Activated T-cell treated with anti-CD3 and anti-CD28 coated beads, Interleukin-2, amount 50 U/mL, for 72 hours (primary cell): ENCODE data around the gene PIPOX. TPM values are rescaled to one million over a fixed set of nuclear protein-coding genes. Genes with fewer than 3 reads are reported as not detected.

Experiments
- ATAC-seq, 2 donors: fragments of 150-1000 bp; cut with Tn5 transposase; replicated peaks in 1 of 2; 2 replicates each; pipeline ENCODE4 v1.10.0; 2021; ENCODE audit warnings: moderate library complexity in 2 of 2, mild to moderate bottlenecking in 1 of 2
- DNase-seq, 2 donors: peaks; one replicate each; pipeline ENCODE4 v3.0.0; 2021 to 2022; ENCODE audit warnings: mixed read lengths in 1 of 2
- H3K27ac Mint-ChIP-seq: one replicate; pipeline ENCODE4 v1.8.0; 2022; ENCODE audit warnings: mild to moderate bottlenecking, moderate library complexity, mixed read lengths
- H3K27me3 Mint-ChIP-seq: one replicate; pipeline ENCODE4 v1.8.0; 2022; ENCODE audit warnings: low read depth, mixed read lengths
- H3K36me3 Mint-ChIP-seq, 2 donors: one replicate each; pipeline ENCODE4 v1.8.0; 2022; ENCODE audit warnings: mixed read lengths in 2 of 2, mild to moderate bottlenecking in 1 of 2; ENCODE audit not compliant: insufficient read depth in 2 of 2
- H3K4me1 Mint-ChIP-seq: one replicate; pipeline ENCODE4 v1.8.0; 2022; ENCODE audit warnings: low read depth, mixed read lengths
- H3K4me3 Mint-ChIP-seq, 2 donors: one replicate each; pipeline ENCODE4 v1.8.0; 2022; ENCODE audit warnings: mild to moderate bottlenecking in 2 of 2, mixed read lengths in 2 of 2, moderate library complexity in 2 of 2
- H3K9me3 Mint-ChIP-seq, 2 donors: one replicate each; pipeline ENCODE4 v1.8.0; 2022; ENCODE audit warnings: mixed read lengths in 2 of 2
- total RNA-seq, 2 donors: library from RNA; stranded (reverse); gene quantifications; one replicate each; pipeline ENCODE4 v1.2.3, GENCODE V29; 2022

PIPOX gene
- total RNA-seq, 2 donors from 2014 or later: 9.4 to 13.7 TPM

DNA sequence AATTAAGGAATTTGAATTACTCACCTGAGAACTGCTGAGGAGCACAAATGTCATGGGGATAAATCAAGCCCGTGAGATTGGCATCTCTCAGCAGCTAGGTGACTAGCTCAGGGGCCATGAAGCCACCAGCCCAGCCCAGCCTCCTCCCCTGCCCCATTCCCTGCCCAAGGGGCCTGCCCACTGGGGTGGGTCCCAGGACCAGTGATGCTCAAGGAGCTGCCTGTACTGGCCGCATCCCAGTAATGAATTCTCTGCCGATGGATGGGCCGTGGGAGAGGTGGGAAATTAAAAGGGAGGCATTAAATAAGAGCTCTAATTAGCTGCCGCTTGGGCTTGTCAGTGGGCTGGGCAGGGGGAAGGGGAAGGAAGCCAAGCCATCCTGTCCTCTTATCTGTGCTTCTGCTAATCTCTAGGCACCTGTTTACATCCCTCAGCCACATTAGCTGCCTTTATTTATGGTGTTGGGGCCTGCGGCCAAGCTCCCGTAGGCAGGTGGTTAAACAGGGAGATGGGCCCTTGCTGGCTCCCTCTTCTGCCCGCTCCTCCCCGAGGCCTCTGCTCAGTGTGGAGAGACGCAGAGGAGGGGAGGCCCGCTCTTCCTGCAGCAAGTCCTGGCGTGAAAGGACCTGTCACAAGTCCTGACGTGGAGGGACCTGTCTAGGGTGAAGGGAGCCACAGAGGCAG lies 48.8 kb downstream of the PIPOX start:
- Mint-ChIP-seq H3K36me3 (peaks cover 0 to 6% of the 10 kb centered on the region in 2 donors), H3K4me1 (no peaks in the 10 kb centered on the region), H3K9me3 (no peaks in the 10 kb centered on the region), H3K27me3 (no peaks in the 10 kb centered on the region), H3K27ac (no peak overlapping the region), H3K4me3 (no peak overlapping the region)
- no peak for DNase-seq
- ATAC-seq: no peak

DNA sequence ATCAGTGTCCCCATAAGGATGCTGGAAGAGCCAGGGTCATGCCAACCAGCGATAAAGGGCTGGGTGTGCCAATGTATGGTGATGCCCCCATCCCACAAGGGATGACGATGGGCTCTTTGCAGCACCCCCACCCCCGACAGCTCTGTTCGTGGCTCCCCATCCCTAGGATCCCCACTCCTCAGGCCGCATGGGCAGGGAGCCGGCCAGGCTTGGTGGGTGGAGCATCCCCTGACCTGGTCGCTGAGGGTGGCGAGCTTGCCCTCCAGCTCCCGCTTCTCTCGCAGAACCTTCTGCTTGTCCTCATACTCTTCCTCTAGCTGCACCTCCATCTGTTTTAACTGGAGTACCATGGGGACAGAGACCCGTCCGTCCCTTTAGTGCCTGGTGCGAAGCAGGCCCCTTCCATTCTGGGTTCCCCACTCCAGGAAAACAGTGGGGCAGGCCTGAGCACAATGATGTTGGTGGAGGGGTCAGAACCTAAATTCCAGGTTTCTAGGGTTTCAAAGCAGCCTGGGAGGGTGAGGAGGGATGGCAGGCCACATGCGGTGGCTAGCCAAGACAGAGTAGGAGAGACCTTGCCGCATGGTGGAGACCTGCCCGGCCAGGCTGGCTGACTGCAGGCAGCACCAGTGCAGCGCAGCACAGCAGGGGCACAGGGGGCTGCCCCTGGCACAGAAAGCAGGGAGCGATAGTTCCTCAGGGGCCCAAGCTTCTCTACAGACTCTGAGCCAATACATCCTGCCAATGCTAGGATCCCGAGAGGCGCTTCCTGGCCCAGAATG lies 50.3 kb downstream of the PIPOX start:
- Mint-ChIP-seq H3K4me3 (no peak overlapping the region), H3K9me3 (no peaks in the 10 kb centered on the region), H3K36me3 (peaks cover 0 to 3% of the 10 kb centered on the region in 2 donors), H3K4me1 (no peaks in the 10 kb centered on the region), H3K27ac (no peak overlapping the region), H3K27me3 (no peaks in the 10 kb centered on the region)
- ATAC-seq: no peak
- DNase-seq: no peak

DNA sequence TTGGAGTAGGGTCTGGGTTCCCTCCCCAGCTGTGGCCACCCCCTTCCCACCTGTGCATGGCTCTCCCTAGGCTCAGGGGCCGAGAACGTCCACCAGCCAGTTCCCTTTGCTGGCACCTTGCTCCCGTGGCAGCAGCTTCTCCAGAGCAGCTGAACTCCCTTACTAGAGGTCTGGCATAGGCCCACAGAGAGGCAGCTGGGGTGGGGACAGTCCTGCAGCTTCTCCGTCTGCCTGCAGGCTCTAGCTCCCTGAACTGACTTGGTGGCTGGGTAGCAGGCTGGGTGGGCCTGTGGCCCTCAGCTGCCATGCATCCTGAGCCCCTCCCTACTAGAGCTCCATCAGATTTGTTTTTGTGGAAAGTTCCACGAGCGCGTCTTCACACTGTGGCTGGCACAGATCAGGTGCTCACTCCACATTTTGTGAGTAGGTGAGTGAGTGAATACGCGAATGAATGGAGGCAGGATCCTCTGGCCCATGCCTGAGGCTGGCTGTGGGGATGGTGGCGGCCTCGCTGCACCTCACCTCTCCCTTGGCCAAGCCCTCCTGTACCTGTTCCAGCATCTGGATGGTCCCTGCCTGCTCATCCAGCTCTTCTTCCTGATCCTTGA lies 51.3 kb downstream of the PIPOX start:
- H3K4me1 Mint-ChIP-seq: no peaks in the 10 kb centered on the region
- H3K4me3 Mint-ChIP-seq: no peak overlapping the region
- DNase-seq (no peak), ATAC-seq (no peak)
- H3K36me3 Mint-ChIP-seq: no peaks in the 10 kb centered on the region
- no peak overlapping the region for H3K27ac Mint-ChIP-seq
- H3K27me3 Mint-ChIP-seq: no peaks in the 10 kb centered on the region
- no peaks in the 10 kb centered on the region for H3K9me3 Mint-ChIP-seq

DNA sequence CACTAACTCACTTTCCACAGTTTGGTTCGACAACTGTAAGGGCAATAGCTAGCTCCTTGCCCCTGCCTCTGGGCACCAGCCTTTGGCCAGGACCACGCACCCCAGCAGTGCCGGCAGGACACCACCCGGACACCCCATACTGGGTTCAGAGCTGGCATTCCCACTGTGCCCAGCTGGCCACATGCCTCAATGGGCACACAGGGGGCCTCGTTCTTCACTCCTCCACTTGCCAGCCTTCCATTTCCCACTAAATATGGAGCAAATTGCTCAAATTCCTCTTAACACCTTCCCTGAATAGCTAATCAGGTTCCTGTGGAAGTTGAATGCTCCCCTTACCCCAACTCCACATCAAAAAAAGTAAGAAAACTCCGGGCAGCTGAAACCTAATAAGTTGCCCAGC lies 52.5 kb downstream of the PIPOX start:
- H3K9me3 Mint-ChIP-seq: no peaks in the 10 kb centered on the region
- ATAC-seq (no peak), DNase-seq (no peak)
- no peak overlapping the region for H3K27ac Mint-ChIP-seq
- H3K4me3 Mint-ChIP-seq: no peak overlapping the region
- H3K27me3 Mint-ChIP-seq: no peaks in the 10 kb centered on the region
- peaks cover 9% of the 10 kb centered on the region for H3K4me1 Mint-ChIP-seq
- no peaks in the 10 kb centered on the region for H3K36me3 Mint-ChIP-seq

DNA sequence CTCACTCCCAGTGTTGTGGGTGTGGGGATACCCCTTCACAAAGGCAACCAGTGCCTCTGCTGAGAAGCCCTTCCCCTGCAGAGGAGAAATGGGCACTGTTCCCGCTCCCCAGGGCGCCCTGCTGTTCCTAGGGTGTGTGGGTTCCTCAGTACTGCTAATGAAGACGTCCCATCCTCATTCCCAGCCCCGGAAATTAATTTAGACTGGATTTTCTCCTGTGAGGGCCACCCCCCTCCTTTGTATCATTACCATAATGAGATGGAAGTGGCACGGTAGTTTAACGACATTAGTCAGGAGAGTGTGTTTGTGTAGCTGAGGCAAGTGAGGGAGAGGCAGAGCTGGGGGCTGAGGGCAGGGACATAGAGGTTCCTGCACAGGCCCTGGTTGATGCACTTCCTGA lies 53.2 kb downstream of the PIPOX start:
- Mint-ChIP-seq H3K36me3 (no peaks in the 10 kb centered on the region), H3K27me3 (no peaks in the 10 kb centered on the region), H3K4me3 (no peak overlapping the region), H3K27ac (no peak overlapping the region), H3K9me3 (no peaks in the 10 kb centered on the region), H3K4me1 (peaks cover 11% of the 10 kb centered on the region)
- no peak for DNase-seq
- no peak for ATAC-seq

DNA sequence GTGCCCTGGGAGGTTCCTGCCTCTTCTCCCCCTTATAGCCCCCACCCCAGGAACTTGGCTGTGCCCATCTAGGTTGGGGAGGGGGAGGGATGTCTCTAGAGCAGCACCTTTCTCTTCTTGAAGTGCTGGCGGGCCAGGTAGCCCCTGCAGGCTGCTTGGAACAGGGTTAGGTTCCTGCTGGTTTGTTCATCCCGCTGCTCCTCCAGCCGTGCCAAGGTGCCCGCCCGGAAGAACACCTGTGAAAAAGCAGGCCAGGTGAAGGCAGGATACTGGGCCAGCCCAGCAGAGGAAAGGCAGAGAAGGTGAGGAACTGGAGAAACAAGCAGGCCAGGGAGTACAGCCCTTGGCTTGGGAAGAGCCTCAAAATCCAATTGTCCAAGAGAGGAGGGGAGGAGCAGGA lies 56.6 kb downstream of the PIPOX start:
- Mint-ChIP-seq H3K27me3 (no peaks in the 10 kb centered on the region), H3K27ac (no peak overlapping the region), H3K36me3 (peaks cover 0 to 2% of the 10 kb centered on the region in 2 donors), H3K9me3 (no peaks in the 10 kb centered on the region), H3K4me3 (no peak overlapping the region), H3K4me1 (peaks cover 11% of the 10 kb centered on the region)
- no peak for ATAC-seq
- no peak for DNase-seq

DNA sequence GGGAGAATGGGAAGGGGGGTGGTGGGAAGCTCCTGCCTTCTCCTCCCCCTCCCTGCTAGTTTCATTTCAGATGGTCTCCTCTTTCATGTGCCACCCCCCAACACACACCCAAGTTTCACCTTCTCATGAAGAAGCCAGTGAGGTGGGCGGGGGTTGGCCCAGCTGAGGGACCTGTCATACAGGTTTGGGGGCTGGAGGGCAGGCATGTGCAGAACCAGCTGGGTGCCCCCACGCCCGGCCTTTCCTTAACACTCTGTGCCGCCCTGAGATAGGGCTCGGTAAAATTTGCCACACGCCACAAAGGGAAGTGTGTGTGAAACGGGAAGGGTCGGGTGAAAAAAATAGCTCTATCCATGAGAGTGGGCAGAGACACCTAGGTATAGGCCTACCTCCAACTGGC lies 57.4 kb downstream of the PIPOX start:
- Mint-ChIP-seq H3K27ac (no peak overlapping the region), H3K36me3 (peaks cover 0 to 2% of the 10 kb centered on the region in 2 donors), H3K27me3 (no peaks in the 10 kb centered on the region), H3K4me3 (no peak overlapping the region), H3K4me1 (peaks cover 11% of the 10 kb centered on the region), H3K9me3 (no peaks in the 10 kb centered on the region)
- DNase-seq: no peak
- no peak for ATAC-seq

DNA sequence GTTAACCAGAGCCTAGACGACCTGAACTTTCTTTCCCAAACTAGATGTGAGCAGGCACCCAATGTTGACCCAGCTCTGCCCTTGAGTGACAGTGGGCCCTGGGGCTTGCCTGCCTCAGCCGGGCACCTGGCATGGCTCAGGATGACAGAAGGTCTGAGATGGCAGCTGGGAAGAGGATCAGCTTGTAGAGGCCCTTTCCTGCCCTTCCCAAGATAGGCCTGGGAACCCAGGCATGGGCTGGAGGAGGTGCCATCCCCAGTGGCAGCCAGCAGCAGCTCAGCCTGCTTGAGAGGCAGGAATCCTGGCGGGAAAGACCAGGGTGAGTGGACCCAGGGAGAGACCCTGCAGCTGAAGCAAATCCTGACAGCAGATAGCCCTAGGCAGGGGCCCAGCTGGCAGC lies 59.1 kb downstream of the PIPOX start:
- peaks cover 0 to 2% of the 10 kb centered on the region in 2 donors for H3K36me3 Mint-ChIP-seq
- no peaks in the 10 kb centered on the region for H3K27me3 Mint-ChIP-seq
- DNase-seq (no peak), ATAC-seq (no peak)
- H3K4me3 Mint-ChIP-seq: no peak overlapping the region
- no peak overlapping the region for H3K27ac Mint-ChIP-seq
- H3K9me3 Mint-ChIP-seq: no peaks in the 10 kb centered on the region
- peaks cover 11% of the 10 kb centered on the region for H3K4me1 Mint-ChIP-seq

DNA sequence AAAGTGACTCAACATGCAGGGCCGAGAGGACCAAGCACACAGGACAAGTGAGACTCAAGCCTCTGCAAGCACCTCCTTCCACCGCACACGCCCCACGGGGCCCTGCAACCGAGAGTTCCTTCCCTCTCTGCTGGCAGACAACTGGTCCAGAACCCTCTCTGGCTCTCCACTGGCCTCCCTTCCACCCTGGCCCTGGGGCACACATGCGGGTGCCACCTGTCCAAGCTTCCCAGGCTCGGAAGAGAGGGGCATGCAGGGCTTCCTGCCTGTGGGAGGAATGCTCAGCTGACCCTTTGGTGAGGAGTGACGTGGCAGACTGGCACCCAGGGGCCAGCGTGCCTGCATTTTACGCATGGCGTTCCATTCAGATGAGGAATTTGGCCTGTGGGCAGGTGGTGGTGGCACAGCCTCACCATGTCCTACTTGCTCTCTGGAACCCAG lies 59.8 kb downstream of the PIPOX start:
- DNase-seq (no peak), ATAC-seq (no peak)
- Mint-ChIP-seq H3K4me1 (peaks cover 11% of the 10 kb centered on the region), H3K4me3 (no peak overlapping the region), H3K9me3 (no peaks in the 10 kb centered on the region), H3K36me3 (peaks cover 0 to 2% of the 10 kb centered on the region in 2 donors), H3K27me3 (no peaks in the 10 kb centered on the region), H3K27ac (no peak overlapping the region)

DNA sequence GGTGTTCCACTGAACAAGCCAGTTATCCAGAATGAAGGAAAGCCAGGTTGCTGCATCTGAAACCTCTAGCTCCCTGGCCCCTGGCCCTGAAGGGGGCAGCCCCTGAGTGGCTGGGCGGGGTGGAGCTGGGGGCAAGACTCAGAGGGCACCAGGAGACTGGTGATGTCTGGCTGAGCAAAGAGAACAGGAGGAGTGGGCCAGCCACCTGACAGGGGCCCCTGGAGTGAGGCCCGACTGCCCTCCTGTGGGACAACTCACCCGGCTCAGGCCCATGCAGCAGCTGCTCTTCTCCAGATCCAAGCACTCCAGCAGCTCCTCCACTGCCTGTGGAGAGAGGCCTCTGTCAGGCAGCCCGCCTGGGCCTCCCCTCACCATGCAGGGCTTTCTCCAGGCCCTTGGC lies 60.4 kb downstream of the PIPOX start:
- DNase-seq (no peak), ATAC-seq (no peak)
- H3K4me1 Mint-ChIP-seq: peaks cover 11% of the 10 kb centered on the region
- H3K36me3 Mint-ChIP-seq: peaks cover 0 to 2% of the 10 kb centered on the region in 2 donors
- no peak overlapping the region for H3K4me3 Mint-ChIP-seq
- H3K27ac Mint-ChIP-seq: no peak overlapping the region
- H3K9me3 Mint-ChIP-seq: no peaks in the 10 kb centered on the region
- H3K27me3 Mint-ChIP-seq: no peaks in the 10 kb centered on the region

Other genes starting within 250 kb of the PIPOX start
- 10 to 100 TPM; 20.9 to 26.5 TPM for gene FAM222B, start 200.4 kb upstream of the PIPOX start, total RNA-seq
- 10 to 100 TPM; 48.6 to 68.1 TPM for gene ERAL1, start 188.1 kb upstream of the PIPOX start, total RNA-seq
- 100 to 1,000 TPM; 138 to 141 TPM for gene FLOT2, start 145.4 kb upstream of the PIPOX start, total RNA-seq
- gene DHRS13, start 140.1 kb upstream of the PIPOX start, total RNA-seq: 10 to 100 TPM; 21.3 to 25.3 TPM
- 10 to 100 TPM; 67.7 to 81.6 TPM for gene PHF12, start 91.6 kb upstream of the PIPOX start, total RNA-seq
- gene SEZ6, start 37.1 kb upstream of the PIPOX start, total RNA-seq: not detected
- gene MYO18A, start 137.3 kb downstream of the PIPOX start, total RNA-seq: 10 to 100 TPM; 49.5 to 51.2 TPM
- gene CRYBA1, start 203.7 kb downstream of the PIPOX start, total RNA-seq: not detected